PC-9 (cell line): ENCODE results near the gene NR5A1. TPM values are rescaled to one million over a fixed set of nuclear protein-coding genes. Genes with fewer than 3 reads are reported as not detected.

ENCODE experiments used
- BruUV-seq: library from RNA; stranded (reverse); fragments of 400-500 nt; replicated peaks from 2 replicates; lab custom pipeline; 2021; lab: Mats Ljungman, UMichigan
- CTCF ChIA-PET: fragments of 300-600 bp; sonication (Branson Sonifier 250); formaldehyde crosslinking; loops from one replicate; lab custom pipeline; 2022; ENCODE audit warnings: antibody characterized with exemption; lab: Charles Lee
- POLR2A ChIA-PET: fragments of 300-600 bp; sonication (Branson Sonifier 250); formaldehyde crosslinking; loops from one replicate; lab custom pipeline; 2022; ENCODE audit warnings: antibody characterized with exemption; ENCODE audit not compliant: unreplicated experiment; lab: Charles Lee
- DNase-seq, 2 experiments: peaks; one replicate each; pipeline versions ENCODE4 v3.0.0 to v3.0.0-alpha.2; 2015 to 2022; ENCODE audit warnings: mixed read lengths in 1 of 2
- H2AFZ ChIP-seq: fragments of 200-600 bp; sonication (generic); 2 replicates; pipeline ENCODE4 v1.8.1; 2017; ENCODE audit warnings: antibody characterized with exemption
- H3F3A ChIP-seq: fragments of 200-600 bp; sonication (generic); 2 replicates; pipeline ENCODE4 v1.8.1; 2017; ENCODE audit warnings: antibody characterized with exemption, mild to moderate bottlenecking, low read depth; ENCODE audit not compliant: insufficient read depth
- H3K27ac ChIP-seq: fragments of 200-600 bp; sonication (generic); 2 replicates; pipeline ENCODE4 v1.6.1; 2016; ENCODE audit warnings: mixed run types
- H3K27me3 ChIP-seq: fragments of 200-600 bp; sonication (generic); 2 replicates; pipeline ENCODE4 v1.6.1; 2016; ENCODE audit warnings: low read depth, mixed run types; ENCODE audit not compliant: insufficient read depth
- H3K36me3 ChIP-seq: fragments of 200-600 bp; sonication (generic); 2 replicates; pipeline ENCODE4 v1.6.1; 2016; ENCODE audit warnings: low read depth, mixed run types
- H3K4me1 ChIP-seq: fragments of 200-600 bp; sonication (generic); replicated peaks from 2 replicates; pipeline ENCODE4 v1.6.1; 2016; ENCODE audit warnings: mixed run types; ENCODE audit not compliant: insufficient read depth
- H3K4me2 ChIP-seq: fragments of 200-600 bp; sonication (generic); 2 replicates; pipeline ENCODE4 v1.6.1; 2017; ENCODE audit warnings: mixed run types
- H3K4me3 ChIP-seq: fragments of 200-600 bp; sonication (generic); 2 replicates; pipeline ENCODE4 v1.6.1; 2016; ENCODE audit warnings: mixed run types
- H3K79me2 ChIP-seq: fragments of 200-600 bp; sonication (generic); 2 replicates; pipeline ENCODE4 v1.6.1; 2017; ENCODE audit warnings: low read depth, mixed run types
- H3K9me2 ChIP-seq: fragments of 200-600 bp; sonication (generic); 2 replicates; pipeline ENCODE4 v1.8.1; 2017; ENCODE audit warnings: mild to moderate bottlenecking; ENCODE audit not compliant: insufficient read depth
- H3K9me3 ChIP-seq: fragments of 200-600 bp; sonication (generic); 2 replicates; pipeline ENCODE4 v1.8.1; 2016; ENCODE audit warnings: low read depth; ENCODE audit not compliant: insufficient read depth
- H4K20me1 ChIP-seq: fragments of 200-600 bp; sonication (generic); 2 replicates; pipeline ENCODE4 v1.8.1; 2017; ENCODE audit not compliant: insufficient read depth
- CTCF ChIP-seq: fragments of 200-600 bp; sonication (generic); conservative IDR thresholded peaks from 2 replicates; pipeline ENCODE4 v1.6.1; 2017; ENCODE audit warnings: mixed run types, antibody characterized with exemption, mild to moderate bottlenecking, moderate library complexity
- EZH2 ChIP-seq: fragments of 200-600 bp; sonication (generic); IDR thresholded peaks from 2 replicates; pipeline ENCODE4 v1.8.0; 2017; ENCODE audit warnings: antibody characterized with exemption, low read depth
- intact Hi-C: fragments of 100-400 bp; cut with micrococcal nuclease; formaldehyde crosslinking; loops from one replicate; pipeline ENCODE4 v1.10.0; 2022; ENCODE audit not compliant: unreplicated experiment
- total RNA-seq: library from RNA; stranded (reverse); gene quantifications from 2 replicates; pipeline ENCODE4 v1.2.3, GENCODE V29; 2021

The NR5A1 gene
- total RNA-seq, 1 experiment from 2014 or later: 0.15 TPM

GRCh38 chr9:124479947-124480620, 27.1 kb downstream of the NR5A1 start:
- intact Hi-C loops: loop anchor here (5.0 kb wide), 1 partner anchor 63 kb away; the partner anchor contains the start of gene PSMB7
- no peaks in the 10 kb centered on the region for H3K4me1 ChIP-seq
- TF ChIP-seq CTCF (no peak), EZH2 (no peak)

GRCh38 chr9:124479371-124479770, 27.8 kb downstream of the NR5A1 start:
- no peaks in the 10 kb centered on the region for H3K9me3 ChIP-seq
- TF ChIP-seq CTCF (no peak), EZH2 (no peak)
- CTCF ChIA-PET: no interaction called here
- no peak overlapping the region for H3K4me3 ChIP-seq
- H3F3A ChIP-seq: no peaks in the 10 kb centered on the region
- H3K4me2 ChIP-seq: no peak overlapping the region
- no peaks in the 10 kb centered on the region; the same call in 1 of the 2 replicates for H4K20me1 ChIP-seq
- no peak overlapping the region for H3K27ac ChIP-seq
- DNase-seq: no peak
- no TSS peak for BruUV-seq
- POLR2A ChIA-PET: no interaction called here
- H3K36me3 ChIP-seq: no peaks in the 10 kb centered on the region
- H3K9me2 ChIP-seq: no peaks in the 10 kb centered on the region
- peaks cover 8% of the 10 kb centered on the region; the same call in 1 of the 2 replicates for H3K27me3 ChIP-seq
- intact Hi-C loops: no loop called here
- H3K79me2 ChIP-seq: no peaks in the 10 kb centered on the region
- H3K4me1 ChIP-seq: no peaks in the 10 kb centered on the region
- no peak overlapping the region for H2AFZ ChIP-seq

More at GRCh38 chr9:124479947-124480620, 27.1 kb downstream of the NR5A1 start:
- Histone ChIP-seq H3K27ac (no peak overlapping the region), H4K20me1 (no peaks in the 10 kb centered on the region), H3K36me3 (no peaks in the 10 kb centered on the region), H2AFZ (no peak overlapping the region), H3K4me2 (no peak overlapping the region), H3K79me2 (no peaks in the 10 kb centered on the region), H3K27me3 (peaks cover 8% of the 10 kb centered on the region; the same call in 1 of the 2 replicates), H3F3A (no peaks in the 10 kb centered on the region), H3K4me3 (no peak overlapping the region), H3K9me2 (no peaks in the 10 kb centered on the region), H3K9me3 (no peaks in the 10 kb centered on the region)
- BruUV-seq: no TSS peak
- CTCF ChIA-PET: no interaction called here
- DNase-seq: no peak
- POLR2A ChIA-PET: no interaction called here

- H3K27me3 ChIP-seq: peaks cover 8% of the 10 kb centered on the region; the same call in 1 of the 2 replicates
- no peaks in the 10 kb centered on the region for H3K9me3 ChIP-seq
- H3K9me2 ChIP-seq: no peaks in the 10 kb centered on the region
- H4K20me1 ChIP-seq: no peaks in the 10 kb centered on the region; the same call in 1 of the 2 replicates
- DNase-seq: no peak
- H3K36me3 ChIP-seq: no peaks in the 10 kb centered on the region
- ChIA-PET CTCF (interaction anchor here (0.6 kb wide), 1 partner anchor 275 kb away, joined by 5 read pairs; no protein-coding TSS in a partner anchor), POLR2A (no interaction called here)
- no peak overlapping the region for H3K4me3 ChIP-seq
- no peaks in the 10 kb centered on the region for H3F3A ChIP-seq
- intact Hi-C loops: no loop called here
- no peaks in the 10 kb centered on the region for H3K4me1 ChIP-seq
- H3K4me2 ChIP-seq: no peak overlapping the region
- no peak overlapping the region for H3K27ac ChIP-seq
- BruUV-seq: no TSS peak
- H2AFZ ChIP-seq: no peak overlapping the region
- no peak for TF ChIP-seq CTCF
- TF ChIP-seq EZH2: no peak
- H3K79me2 ChIP-seq: no peaks in the 10 kb centered on the region
Measured at GRCh38 chr9:124478354-124478753, 28.8 kb downstream of the NR5A1 start.
